Uterus (tissue), 2 donors: ENCODE data around the gene IFRD1.

Experiments used
- POLR2A ChIP-seq, 2 donors: fragments of 450-650 bp; IDR thresholded peaks; one replicate each; pipeline ENCODE4 v1.6.1; 2016; ENCODE audit warnings: antibody characterized with exemption in 2 of 2, mild to moderate bottlenecking in 1 of 2, moderate library complexity in 1 of 2
- TF ChIP-seq, protein P1 (sequence below), 4 experiments: fragments of 200-600 bp in 2 of 4; fragments of 450-650 bp in 2 of 4; sonication (generic) in 2 of 4; IDR thresholded peaks; one replicate each; pipeline ENCODE4 v1.5.1; 2016 to 2019; ENCODE audit warnings: antibody characterized with exemption in 4 of 4, mild to moderate bottlenecking in 2 of 4, moderate library complexity in 1 of 4

- TF ChIP-seq, protein P1, sequence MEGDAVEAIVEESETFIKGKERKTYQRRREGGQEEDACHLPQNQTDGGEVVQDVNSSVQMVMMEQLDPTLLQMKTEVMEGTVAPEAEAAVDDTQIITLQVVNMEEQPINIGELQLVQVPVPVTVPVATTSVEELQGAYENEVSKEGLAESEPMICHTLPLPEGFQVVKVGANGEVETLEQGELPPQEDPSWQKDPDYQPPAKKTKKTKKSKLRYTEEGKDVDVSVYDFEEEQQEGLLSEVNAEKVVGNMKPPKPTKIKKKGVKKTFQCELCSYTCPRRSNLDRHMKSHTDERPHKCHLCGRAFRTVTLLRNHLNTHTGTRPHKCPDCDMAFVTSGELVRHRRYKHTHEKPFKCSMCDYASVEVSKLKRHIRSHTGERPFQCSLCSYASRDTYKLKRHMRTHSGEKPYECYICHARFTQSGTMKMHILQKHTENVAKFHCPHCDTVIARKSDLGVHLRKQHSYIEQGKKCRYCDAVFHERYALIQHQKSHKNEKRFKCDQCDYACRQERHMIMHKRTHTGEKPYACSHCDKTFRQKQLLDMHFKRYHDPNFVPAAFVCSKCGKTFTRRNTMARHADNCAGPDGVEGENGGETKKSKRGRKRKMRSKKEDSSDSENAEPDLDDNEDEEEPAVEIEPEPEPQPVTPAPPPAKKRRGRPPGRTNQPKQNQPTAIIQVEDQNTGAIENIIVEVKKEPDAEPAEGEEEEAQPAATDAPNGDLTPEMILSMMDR (IDR thresholded peaks at IDR 0.05), result no peak
- peak; percentile 32 to 55 for TF ChIP-seq POLR2A (IDR thresholded peaks at IDR 0.05)
These were observed 824 bp downstream of the IFRD1 start for GRCh38 chr7:112450807-112451761.
